SK-N-SH (cell line): ENCODE data around the gene STARD13. TPM values are rescaled to one million over a fixed set of nuclear protein-coding genes. Genes with fewer than 3 reads are reported as not detected.
A peak's percentile ranks its signal among the peaks of the same experiment; 100 is the strongest.

Source experiments
- CTCF ChIA-PET: fragments of 300-600, 350-600 bp; formaldehyde crosslinking; extraction: SDS; loops from one replicate; lab custom pipeline; 2021; lab: Yijun Ruan, JAX
- POLR2A ChIA-PET: fragments of 350-600 bp; sonication (Branson Sonifier 250); formaldehyde crosslinking; extraction: SDS; loops from one replicate; lab custom pipeline; 2020; ENCODE audit warnings: antibody characterized with exemption, inconsistent platforms; lab: Yijun Ruan, JAX
- DNase-seq: peaks from one replicate; pipeline ENCODE4 v3.0.0; 2012
- H2AFZ ChIP-seq: fragments of 200-600 bp; sonication (generic); 2 replicates; pipeline ENCODE4 v1.8.1; 2016; ENCODE audit warnings: antibody characterized with exemption, mild to moderate bottlenecking, low read depth
- H3F3A ChIP-seq: fragments of 200-600 bp; sonication (generic); replicated peaks from 2 replicates; pipeline ENCODE3; 2016; ENCODE audit warnings: antibody characterized with exemption, mild to moderate bottlenecking; ENCODE audit not compliant: insufficient read depth
- H3K27ac ChIP-seq, 2 experiments: fragments of 200-500 bp in 1 of 2; fragments of 200-600 bp in 1 of 2; sonication (Bioruptor generic) in 1 of 2; sonication (generic), shearing (Covaris generic) in 1 of 2; 2 replicates each; pipeline versions ENCODE4 v1.5.1 to v1.6.1; 2014 to 2016; ENCODE audit warnings: low read depth in 2 of 2, inconsistent platforms in 1 of 2, low read length in 1 of 2, mild to moderate bottlenecking in 1 of 2, mixed read lengths in 1 of 2
- H3K27me3 ChIP-seq: fragments of 200-600 bp; sonication (generic), shearing (Covaris generic); 2 replicates; pipeline ENCODE4 v1.6.1; 2016; ENCODE audit warnings: mixed run types; ENCODE audit not compliant: insufficient read depth
- H3K36me3 ChIP-seq, 2 experiments: fragments of 200-500 bp in 1 of 2; fragments of 200-600 bp in 1 of 2; sonication (Bioruptor generic) in 1 of 2; sonication (generic) in 1 of 2; replicated peaks in 1 of 2; 2 replicates each; pipeline versions ENCODE3 to v1.5.1; 2014 to 2016; ENCODE audit warnings: low read length in 1 of 2, mild to moderate bottlenecking in 1 of 2; ENCODE audit not compliant: insufficient read depth in 2 of 2, control insufficient read depth in 1 of 2
- H3K4me1 ChIP-seq, 2 experiments: fragments of 200-500 bp in 1 of 2; fragments of 200-600 bp in 1 of 2; sonication (Bioruptor generic) in 1 of 2; sonication (generic), shearing (Covaris generic) in 1 of 2; 2 replicates each; pipeline versions ENCODE4 v1.5.1 to v1.6.1; 2014 to 2016; ENCODE audit warnings: low read depth in 1 of 2, low read length in 1 of 2, mixed run types in 1 of 2; ENCODE audit not compliant: insufficient read depth in 2 of 2, control insufficient read depth in 1 of 2
- H3K4me2 ChIP-seq: fragments of 200-600 bp; sonication (generic), shearing (Covaris generic); 2 replicates; pipeline ENCODE4 v1.6.1; 2017; ENCODE audit warnings: mixed run types
- H3K4me3 ChIP-seq, 2 experiments: fragments of 200-500 bp in 1 of 2; fragments of 200-600 bp in 1 of 2; sonication (Bioruptor generic) in 1 of 2; sonication (generic), shearing (Covaris generic) in 1 of 2; 2 replicates each; pipeline versions ENCODE4 v1.5.1 to v1.8.1; 2014 to 2016; ENCODE audit warnings: low read depth in 2 of 2, inconsistent platforms in 1 of 2, low read length in 1 of 2, mild to moderate bottlenecking in 1 of 2, mixed read lengths in 1 of 2, moderate library complexity in 1 of 2
- H3K79me2 ChIP-seq: fragments of 200-600 bp; sonication (generic); 2 replicates; pipeline ENCODE4 v1.8.1; 2017; ENCODE audit warnings: mild to moderate bottlenecking; ENCODE audit not compliant: insufficient read depth
- H3K9ac ChIP-seq: fragments of 200-600 bp; sonication (generic); 2 replicates; pipeline ENCODE4 v1.6.1; 2017; ENCODE audit warnings: mixed run types
- H3K9me2 ChIP-seq: fragments of 200-600 bp; sonication (generic); 2 replicates; pipeline ENCODE4 v1.6.1; 2017; ENCODE audit warnings: mixed run types
- H3K9me3 ChIP-seq: fragments of 200-600 bp; sonication (generic); 2 replicates; pipeline ENCODE4 v1.6.1; 2017; ENCODE audit warnings: mixed run types, mild to moderate bottlenecking, moderate library complexity
- H4K20me1 ChIP-seq: fragments of 200-600 bp; sonication (generic); 2 replicates; pipeline ENCODE4 v1.6.1; 2017; ENCODE audit warnings: mild to moderate bottlenecking, mixed run types; ENCODE audit not compliant: insufficient read depth
- ELF1 ChIP-seq: IDR thresholded peaks from 2 replicates; pipeline ENCODE4 v1.4.0; 2012
- FOXJ3 ChIP-seq: sonication (generic); formaldehyde crosslinking; IDR thresholded peaks from 2 replicates; pipeline ENCODE4 v1.5.1; 2020; ENCODE audit warnings: mild to moderate bottlenecking, missing genetic modification reagents
- IRF3 ChIP-seq: fragments of 150-350 bp; IDR thresholded peaks from 2 replicates; pipeline ENCODE4 v1.6.1; 2016; ENCODE audit warnings: mild to moderate bottlenecking, low read depth, low read length
- RAD21 ChIP-seq: IDR thresholded peaks from 2 replicates; pipeline ENCODE4 v1.6.1; 2012; ENCODE audit warnings: mild to moderate bottlenecking, low read length
- RCOR1 ChIP-seq: fragments of 150-350 bp; IDR thresholded peaks from 2 replicates; pipeline ENCODE4 v1.6.1; 2017; ENCODE audit warnings: antibody characterized with exemption, low read length
- SIN3A ChIP-seq: IDR thresholded peaks from 2 replicates; pipeline ENCODE4 v1.6.1; 2012; ENCODE audit warnings: low read depth, mild to moderate bottlenecking, low read length, moderate library complexity, borderline replicate concordance
- SMC3 ChIP-seq: IDR thresholded peaks from 2 replicates; pipeline ENCODE4 v1.6.1; 2012; ENCODE audit warnings: low read depth, low read length, improper control_type of control experiment
- TCF12 ChIP-seq: IDR thresholded peaks from 2 replicates; pipeline ENCODE4 v1.4.0; 2012
- WGBS: methylation state at CpG from one replicate; pipeline ENCODE4 v1.1.6; 2017; ENCODE audit warnings: low lambda C conversion rate; 5-methylcytosine and 5-hydroxymethylcytosine counted together
- polyA plus RNA-seq, 3 experiments: library from polyadenylated mRNA; depleted of rRNA; stranded (reverse); fragments of >200 nt; gene quantifications; 2 replicates each; pipeline ENCODE4 v1.2.3, GENCODE V29; 2012
- TF ChIP-seq, protein P1 (sequence below): fragments of 200-600 bp; sonication (generic); IDR thresholded peaks from 2 replicates; pipeline ENCODE4 v1.6.1; 2017; ENCODE audit warnings: antibody characterized with exemption, mild to moderate bottlenecking, moderate library complexity
- TF ChIP-seq, protein P2 (sequence below): IDR thresholded peaks from 2 replicates; pipeline ENCODE4 v1.6.1; 2012; ENCODE audit warnings: mild to moderate bottlenecking, low read depth, low read length, moderate library complexity

Gene STARD13
- polyA plus RNA-seq, 1 of the 3 experiments (the other 2 are of a cell fraction), result 5.7 TPM

GRCh38 chr13:33058776-33059327 is 226.7 kb downstream of the STARD13 start (continued):
- TF ChIP-seq, protein P1, sequence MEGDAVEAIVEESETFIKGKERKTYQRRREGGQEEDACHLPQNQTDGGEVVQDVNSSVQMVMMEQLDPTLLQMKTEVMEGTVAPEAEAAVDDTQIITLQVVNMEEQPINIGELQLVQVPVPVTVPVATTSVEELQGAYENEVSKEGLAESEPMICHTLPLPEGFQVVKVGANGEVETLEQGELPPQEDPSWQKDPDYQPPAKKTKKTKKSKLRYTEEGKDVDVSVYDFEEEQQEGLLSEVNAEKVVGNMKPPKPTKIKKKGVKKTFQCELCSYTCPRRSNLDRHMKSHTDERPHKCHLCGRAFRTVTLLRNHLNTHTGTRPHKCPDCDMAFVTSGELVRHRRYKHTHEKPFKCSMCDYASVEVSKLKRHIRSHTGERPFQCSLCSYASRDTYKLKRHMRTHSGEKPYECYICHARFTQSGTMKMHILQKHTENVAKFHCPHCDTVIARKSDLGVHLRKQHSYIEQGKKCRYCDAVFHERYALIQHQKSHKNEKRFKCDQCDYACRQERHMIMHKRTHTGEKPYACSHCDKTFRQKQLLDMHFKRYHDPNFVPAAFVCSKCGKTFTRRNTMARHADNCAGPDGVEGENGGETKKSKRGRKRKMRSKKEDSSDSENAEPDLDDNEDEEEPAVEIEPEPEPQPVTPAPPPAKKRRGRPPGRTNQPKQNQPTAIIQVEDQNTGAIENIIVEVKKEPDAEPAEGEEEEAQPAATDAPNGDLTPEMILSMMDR, result no peak

DNA sequence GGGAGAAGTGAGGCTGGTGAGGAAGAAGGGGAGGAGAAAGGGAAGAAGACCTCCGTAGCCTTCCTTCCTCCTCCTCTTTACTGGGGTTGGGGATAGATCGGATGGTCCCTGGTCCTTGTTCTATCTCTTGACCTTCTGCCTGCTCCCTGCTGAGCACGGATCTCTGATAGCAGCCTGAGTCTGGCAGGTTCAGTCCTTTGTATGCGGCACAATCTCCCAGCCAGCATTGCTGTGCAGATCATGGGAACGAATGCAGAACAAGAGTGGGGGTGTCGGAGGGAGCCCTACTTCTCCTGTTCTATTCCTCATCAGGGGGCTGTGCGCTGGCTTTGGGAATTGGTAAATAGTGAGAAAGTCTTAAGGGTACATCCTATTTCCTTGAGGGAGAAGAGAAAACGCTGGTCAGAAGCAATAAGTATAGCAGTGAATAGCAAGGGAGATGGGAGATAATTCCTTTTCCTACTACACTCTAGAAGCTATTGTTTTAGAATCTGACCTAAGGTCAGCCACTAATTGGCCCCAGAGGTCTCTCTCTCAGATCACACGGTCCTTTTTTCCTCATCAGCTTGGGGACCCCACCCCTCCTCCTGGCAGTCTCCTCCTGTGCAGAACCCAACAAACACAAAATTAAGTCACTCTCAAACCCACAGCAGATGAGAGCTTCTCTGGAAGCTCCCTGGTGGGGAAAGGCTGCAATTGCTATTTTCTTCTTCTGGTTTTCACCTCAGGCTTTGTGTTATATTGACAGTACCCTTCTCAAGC is 228.4 kb downstream of the STARD13 start:
- ChIA-PET POLR2A (interaction anchor here (1.0 kb wide), 1 partner anchor 54 kb away, joined by 3 read pairs; no protein-coding TSS in a partner anchor), CTCF (interaction anchor here (0.7 to 1.1 kb wide), 4 partner anchors 9 to 110 kb away, joined by 3 to 6 read pairs (median 3); no protein-coding TSS in a partner anchor)
- TF ChIP-seq RAD21 (peak; percentile 39), SMC3 (peak; percentile 27; the same call in 1 of the 2 replicates), RCOR1 (no peak)
- TF ChIP-seq, protein P1, result peak; percentile 43
- H3K27me3 ChIP-seq, result no peaks in the 10 kb centered on the region
- H3K27ac ChIP-seq, result no peak overlapping the region
- DNase-seq, result peak; percentile 47
- H2AFZ ChIP-seq, result no peak overlapping the region
- no peaks in the 10 kb centered on the region for H3K9me2 ChIP-seq
- peaks cover 0 to 3% of the 10 kb centered on the region in 2 experiments; a peak in 1 of 4 replicates for H3K4me1 ChIP-seq
- no peaks in the 10 kb centered on the region for H3K79me2 ChIP-seq
- 76% methylated on average over 9 of the region's 9 CpGs for WGBS
- H3K4me3 ChIP-seq, result no peak overlapping the region; a peak in 1 of 4 replicates
- no peaks in the 10 kb centered on the region for H3F3A ChIP-seq
- H4K20me1 ChIP-seq, result no peaks in the 10 kb centered on the region
- H3K4me2 ChIP-seq, result no peak overlapping the region
- no peaks in the 10 kb centered on the region for H3K9me3 ChIP-seq
- no peak overlapping the region for H3K9ac ChIP-seq
- no peaks in the 10 kb centered on the region for H3K36me3 ChIP-seq

GRCh38 chr13:33053397-33054066 is 232.0 kb downstream of the STARD13 start:
- H2AFZ ChIP-seq, result no peak overlapping the region
- POLR2A ChIA-PET, result no interaction called here
- no peak for DNase-seq

More at GRCh38 chr13:33053397-33054066, 232.0 kb downstream of the STARD13 start:
- Histone ChIP-seq H3K27me3 (no peaks in the 10 kb centered on the region), H3K27ac (no peak overlapping the region), H3F3A (no peaks in the 10 kb centered on the region), H3K79me2 (no peaks in the 10 kb centered on the region), H3K9me3 (no peaks in the 10 kb centered on the region), H3K36me3 (no peaks in the 10 kb centered on the region), H3K4me2 (no peak overlapping the region), H3K4me3 (no peak overlapping the region), H3K9ac (no peak overlapping the region), H4K20me1 (no peaks in the 10 kb centered on the region)
- CTCF ChIA-PET, result no interaction called here
- WGBS, result 74% methylated on average over 7 of the region's 7 CpGs
- TF ChIP-seq ELF1, result no peak
- TF ChIP-seq SIN3A, result no peak
- no peak for TF ChIP-seq FOXJ3 (CRISPR knock-in tag)
- TF ChIP-seq, protein P2, sequence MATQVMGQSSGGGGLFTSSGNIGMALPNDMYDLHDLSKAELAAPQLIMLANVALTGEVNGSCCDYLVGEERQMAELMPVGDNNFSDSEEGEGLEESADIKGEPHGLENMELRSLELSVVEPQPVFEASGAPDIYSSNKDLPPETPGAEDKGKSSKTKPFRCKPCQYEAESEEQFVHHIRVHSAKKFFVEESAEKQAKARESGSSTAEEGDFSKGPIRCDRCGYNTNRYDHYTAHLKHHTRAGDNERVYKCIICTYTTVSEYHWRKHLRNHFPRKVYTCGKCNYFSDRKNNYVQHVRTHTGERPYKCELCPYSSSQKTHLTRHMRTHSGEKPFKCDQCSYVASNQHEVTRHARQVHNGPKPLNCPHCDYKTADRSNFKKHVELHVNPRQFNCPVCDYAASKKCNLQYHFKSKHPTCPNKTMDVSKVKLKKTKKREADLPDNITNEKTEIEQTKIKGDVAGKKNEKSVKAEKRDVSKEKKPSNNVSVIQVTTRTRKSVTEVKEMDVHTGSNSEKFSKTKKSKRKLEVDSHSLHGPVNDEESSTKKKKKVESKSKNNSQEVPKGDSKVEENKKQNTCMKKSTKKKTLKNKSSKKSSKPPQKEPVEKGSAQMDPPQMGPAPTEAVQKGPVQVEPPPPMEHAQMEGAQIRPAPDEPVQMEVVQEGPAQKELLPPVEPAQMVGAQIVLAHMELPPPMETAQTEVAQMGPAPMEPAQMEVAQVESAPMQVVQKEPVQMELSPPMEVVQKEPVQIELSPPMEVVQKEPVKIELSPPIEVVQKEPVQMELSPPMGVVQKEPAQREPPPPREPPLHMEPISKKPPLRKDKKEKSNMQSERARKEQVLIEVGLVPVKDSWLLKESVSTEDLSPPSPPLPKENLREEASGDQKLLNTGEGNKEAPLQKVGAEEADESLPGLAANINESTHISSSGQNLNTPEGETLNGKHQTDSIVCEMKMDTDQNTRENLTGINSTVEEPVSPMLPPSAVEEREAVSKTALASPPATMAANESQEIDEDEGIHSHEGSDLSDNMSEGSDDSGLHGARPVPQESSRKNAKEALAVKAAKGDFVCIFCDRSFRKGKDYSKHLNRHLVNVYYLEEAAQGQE, result no peak
- peak; percentile 20; the same call in 1 of the 2 replicates for TF ChIP-seq TCF12
- TF ChIP-seq IRF3, result no peak
- TF ChIP-seq, all 33 proteins: peak for 1
- Histone ChIP-seq H3K9me2 (no peaks in the 10 kb centered on the region), H3K4me1 (peaks cover 0 to 3% of the 10 kb centered on the region in 2 experiments; a peak in 1 of 4 replicates)
